HG03457 (cell line): Measurements from ENCODE around the gene PFKP.

ENCODE experiments used
- ATAC-seq: cut with Tn5 transposase; IDR thresholded peaks from one replicate; pipeline ENCODE4 v1.9.1; 2021; ENCODE audit warnings: moderate number of reproducible peaks; ENCODE audit not compliant: unreplicated experiment

Gene PFKP

GRCh38 chr10:3179174-3179573, 111.8 kb downstream of the PFKP start:
- ATAC-seq: no peak

- no peak for ATAC-seq
Measured at GRCh38 chr10:3180355-3181025, 113.1 kb downstream of the PFKP start.

- no peak for ATAC-seq
Measured at GRCh38 chr10:3185386-3185785, 118.0 kb downstream of the PFKP start.

- no peak for ATAC-seq
Measured at GRCh38 chr10:3186368-3186767, 119.0 kb downstream of the PFKP start.
